Measurements from ENCODE around the gene ARHGDIB.

The ARHGDIB gene

DNA sequence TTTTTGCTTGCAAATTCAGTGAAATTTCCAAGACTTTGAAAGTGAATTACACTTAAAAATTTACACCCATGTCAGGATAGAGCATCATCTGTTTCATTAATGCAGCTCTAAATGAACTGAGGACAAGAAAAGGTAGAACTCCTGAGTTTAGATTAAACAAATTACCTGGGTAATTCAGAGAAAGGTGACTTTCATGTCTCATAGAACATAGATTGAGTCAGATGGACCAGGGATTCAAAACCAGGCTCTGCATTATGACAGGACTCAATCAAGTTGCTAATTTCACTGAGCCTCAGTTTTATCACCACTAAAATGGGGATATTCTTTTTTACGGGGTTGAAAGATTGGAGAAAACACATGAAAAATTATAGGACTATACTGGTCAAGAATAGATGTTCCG is 4.5 kb downstream of the ARHGDIB start:
- H3K36me3 ChIP-seq (ENCODE audit: insufficient read depth, low read length), result no peaks in the 10 kb centered on the region
- H3K4me3 ChIP-seq, result no peak overlapping the region
- no peak overlapping the region for H3K27ac ChIP-seq
- no peak overlapping the region for H3K9ac ChIP-seq (ENCODE audit: insufficient read length)
- no peaks in the 10 kb centered on the region for H3K9me3 ChIP-seq (ENCODE audit: low read depth, low read length)
- no peak for DNase-seq (ENCODE audit: low read depth, low spot score)
- TF ChIP-seq POLR2AphosphoS5 (IDR thresholded peaks at IDR 0.05; ENCODE audit: borderline replicate concordance, low read depth, low read length), result no peak
- no peak for TF ChIP-seq EZH2 (IDR thresholded peaks at IDR 0.05)
- no peak for TF ChIP-seq FOXP2 (optimal IDR thresholded peaks at IDR 0.05; ENCODE audit: control extremely low read depth, extremely low read length, insufficient read depth)

DNA sequence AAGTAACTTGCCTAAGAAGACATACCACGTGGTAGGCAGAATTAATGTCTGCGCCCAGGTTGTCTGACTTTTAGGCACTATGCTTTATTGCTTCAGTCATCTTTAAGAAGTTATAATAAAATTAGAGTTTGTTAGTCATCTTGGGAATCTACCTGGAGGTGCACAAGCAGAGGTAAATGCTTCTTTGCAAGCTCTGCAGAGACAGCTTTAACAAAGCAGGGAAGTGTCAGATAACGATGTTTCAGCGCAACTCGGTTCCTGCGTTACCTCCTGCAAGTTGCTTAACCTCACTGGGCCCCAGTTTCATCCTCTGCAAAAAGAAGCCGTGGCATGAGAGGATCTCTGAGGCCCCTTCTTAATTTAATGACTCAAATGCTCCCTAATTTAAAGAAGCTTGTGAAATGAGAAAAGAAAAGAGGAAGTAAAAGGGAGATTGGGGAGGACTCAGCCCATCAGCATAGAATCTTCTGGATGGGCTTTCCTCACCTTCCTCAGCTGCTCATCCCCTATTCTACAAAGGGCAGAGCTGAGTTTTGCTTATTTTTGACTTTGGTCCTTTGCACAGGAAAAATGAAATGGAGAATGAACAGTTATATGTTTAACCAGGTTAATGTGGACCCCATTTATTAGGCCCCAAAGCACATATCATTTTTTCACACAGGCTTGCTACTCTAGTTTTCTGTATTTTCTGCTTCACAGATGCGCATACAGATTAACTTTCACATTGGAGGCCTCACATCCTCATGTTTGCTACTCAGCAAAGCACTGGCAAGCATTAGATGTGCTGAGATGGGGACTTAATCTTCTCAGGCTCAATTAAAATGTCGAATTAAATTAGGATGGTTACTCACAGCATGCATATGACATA is 5.1 kb downstream of the ARHGDIB start:
- Histone ChIP-seq H3K9me3 (ENCODE audit: low read depth, low read length) (no peaks in the 10 kb centered on the region), H3K27ac (0 out of 2 replicates have a peak overlapping the region, but pooled peaks have one; percentile 11), H3K36me3 (ENCODE audit: insufficient read depth, low read length) (no peaks in the 10 kb centered on the region), H3K9ac (ENCODE audit: insufficient read length) (no peak overlapping the region), H3K4me3 (no peak overlapping the region)
- TF ChIP-seq POLR2AphosphoS5 (IDR thresholded peaks at IDR 0.05; ENCODE audit: borderline replicate concordance, low read depth, low read length) (no peak), EZH2 (IDR thresholded peaks at IDR 0.05) (no peak), FOXP2 (optimal IDR thresholded peaks at IDR 0.05; ENCODE audit: control extremely low read depth, extremely low read length, insufficient read depth) (no peak)
- no peak for DNase-seq (ENCODE audit: low read depth, low spot score)

DNA sequence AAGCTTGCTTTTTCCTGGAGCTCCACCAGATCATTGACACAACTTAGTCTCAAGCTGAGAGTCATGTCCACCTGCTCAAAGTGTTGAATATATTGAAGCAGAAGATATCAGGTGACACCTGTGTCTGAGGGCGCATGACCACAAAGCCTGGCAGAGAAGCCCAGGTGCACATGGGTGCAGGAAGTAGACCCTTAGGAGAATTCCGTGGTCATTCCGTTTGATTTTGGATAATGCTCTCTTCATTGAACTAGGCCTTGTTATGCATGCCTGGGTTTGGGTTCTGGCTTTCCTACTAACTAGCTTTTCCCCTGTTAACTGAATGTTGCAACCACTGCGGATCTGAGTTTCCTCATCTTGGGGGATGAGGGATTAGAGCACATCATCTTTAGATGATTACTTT is 7.1 kb downstream of the ARHGDIB start:
- peaks cover 12% of the 10 kb centered on the region for H3K36me3 ChIP-seq (ENCODE audit: insufficient read depth, low read length)
- TF ChIP-seq FOXP2 (optimal IDR thresholded peaks at IDR 0.05; ENCODE audit: control extremely low read depth, extremely low read length, insufficient read depth), result no peak
- no peak for TF ChIP-seq POLR2AphosphoS5 (IDR thresholded peaks at IDR 0.05; ENCODE audit: borderline replicate concordance, low read depth, low read length)
- TF ChIP-seq EZH2 (IDR thresholded peaks at IDR 0.05), result no peak
- DNase-seq (ENCODE audit: low read depth, low spot score), result no peak
- H3K9me3 ChIP-seq (ENCODE audit: low read depth, low read length), result no peaks in the 10 kb centered on the region
- H3K4me3 ChIP-seq, result no peak overlapping the region
- no peak overlapping the region for H3K9ac ChIP-seq (ENCODE audit: insufficient read length)
- no peak overlapping the region for H3K27ac ChIP-seq

DNA sequence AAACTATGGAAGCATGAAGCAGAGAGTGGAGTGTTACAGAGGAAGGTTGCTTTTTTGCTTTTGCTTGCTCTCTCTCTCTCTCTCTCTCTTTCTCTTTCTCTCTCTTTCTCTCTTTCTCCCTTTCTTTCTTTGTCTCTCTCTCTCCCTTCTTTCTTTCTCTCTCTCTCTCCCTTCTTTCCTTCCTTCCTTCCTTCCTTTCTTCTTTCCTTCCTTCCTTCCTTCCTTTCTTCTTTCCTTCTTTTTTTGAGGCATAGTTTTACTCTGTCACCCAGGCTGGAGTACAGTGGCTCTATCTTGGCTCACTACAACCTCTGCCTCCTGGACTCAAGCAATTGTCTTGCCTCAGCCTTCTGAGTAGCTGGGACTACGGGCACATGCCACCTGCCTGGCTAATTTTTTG is 7.6 kb downstream of the ARHGDIB start:
- Histone ChIP-seq H3K27ac (no peak overlapping the region), H3K9ac (ENCODE audit: insufficient read length) (no peak overlapping the region), H3K4me3 (no peak overlapping the region), H3K9me3 (ENCODE audit: low read depth, low read length) (no peaks in the 10 kb centered on the region), H3K36me3 (ENCODE audit: insufficient read depth, low read length) (peaks cover 16% of the 10 kb centered on the region)
- TF ChIP-seq POLR2AphosphoS5 (IDR thresholded peaks at IDR 0.05; ENCODE audit: borderline replicate concordance, low read depth, low read length) (no peak), FOXP2 (optimal IDR thresholded peaks at IDR 0.05; ENCODE audit: control extremely low read depth, extremely low read length, insufficient read depth) (no peak), EZH2 (IDR thresholded peaks at IDR 0.05) (no peak)
- DNase-seq (ENCODE audit: low read depth, low spot score), result no peak

DNA sequence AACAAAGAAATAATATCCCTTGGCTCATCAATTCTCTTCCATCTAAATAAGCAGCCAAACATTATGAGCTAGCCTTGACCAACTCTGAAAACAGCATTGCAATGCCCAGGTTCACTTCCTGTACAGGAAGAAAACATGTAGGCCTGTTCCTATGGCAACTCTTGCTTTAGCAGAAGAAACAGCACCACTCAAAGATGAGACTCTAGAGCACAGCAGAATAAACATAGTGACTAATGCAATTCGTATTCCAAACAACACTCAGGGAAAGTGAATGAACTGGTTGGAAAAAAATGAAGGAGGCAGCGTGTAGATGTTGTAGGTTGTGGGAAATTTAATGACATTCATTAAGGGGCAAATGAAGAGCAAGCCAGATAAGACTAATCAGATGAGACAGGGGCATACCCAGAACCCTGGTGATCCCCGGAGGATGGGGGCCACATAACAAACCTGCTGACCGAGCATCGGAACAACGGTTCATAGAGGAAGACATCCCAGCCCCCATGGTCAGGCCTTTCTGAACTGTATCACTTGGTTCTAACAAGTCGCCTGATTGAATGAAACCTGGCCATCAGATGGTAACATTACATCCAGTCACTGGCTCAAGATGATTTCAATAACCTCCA is 9.0 kb downstream of the ARHGDIB start:
- Histone ChIP-seq H3K36me3 (ENCODE audit: insufficient read depth, low read length) (peaks cover 24% of the 10 kb centered on the region), H3K27ac (no peak overlapping the region), H3K9me3 (ENCODE audit: low read depth, low read length) (no peaks in the 10 kb centered on the region), H3K9ac (ENCODE audit: insufficient read length) (no peak overlapping the region), H3K4me3 (no peak overlapping the region)
- TF ChIP-seq POLR2AphosphoS5 (IDR thresholded peaks at IDR 0.05; ENCODE audit: borderline replicate concordance, low read depth, low read length) (no peak), EZH2 (IDR thresholded peaks at IDR 0.05) (no peak), FOXP2 (optimal IDR thresholded peaks at IDR 0.05; ENCODE audit: control extremely low read depth, extremely low read length, insufficient read depth) (no peak)
- DNase-seq (ENCODE audit: low read depth, low spot score), result no peak

DNA sequence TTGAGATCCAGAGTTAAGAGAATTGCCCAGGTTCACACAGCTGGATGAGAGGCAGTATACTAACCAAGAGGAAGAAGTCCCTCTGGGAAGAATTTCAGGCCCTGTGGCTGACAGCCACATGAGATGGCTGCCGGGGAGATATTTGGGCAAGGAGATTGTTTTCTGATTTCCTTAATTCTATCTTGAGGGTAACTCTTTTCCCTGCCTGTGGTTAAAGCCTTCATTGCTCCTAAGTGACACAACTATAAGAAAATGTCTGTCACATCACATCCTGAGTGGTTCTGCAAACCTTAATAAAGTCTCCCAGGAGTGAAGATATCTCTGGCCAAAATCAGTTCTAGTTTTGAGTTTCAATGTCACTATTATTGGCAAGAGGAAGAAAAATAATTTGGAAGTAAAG is 9.6 kb downstream of the ARHGDIB start:
- no peak for DNase-seq (ENCODE audit: low read depth, low spot score)
- no peak overlapping the region for H3K4me3 ChIP-seq
- H3K36me3 ChIP-seq (ENCODE audit: insufficient read depth, low read length), result peaks cover 29% of the 10 kb centered on the region
- no peaks in the 10 kb centered on the region for H3K9me3 ChIP-seq (ENCODE audit: low read depth, low read length)
- TF ChIP-seq POLR2AphosphoS5 (IDR thresholded peaks at IDR 0.05; ENCODE audit: borderline replicate concordance, low read depth, low read length) (no peak), EZH2 (IDR thresholded peaks at IDR 0.05) (no peak), FOXP2 (optimal IDR thresholded peaks at IDR 0.05; ENCODE audit: control extremely low read depth, extremely low read length, insufficient read depth) (no peak)
- H3K9ac ChIP-seq (ENCODE audit: insufficient read length), result no peak overlapping the region
- H3K27ac ChIP-seq, result 0 out of 2 replicates have a peak overlapping the region, but pooled peaks have one; percentile 38

DNA sequence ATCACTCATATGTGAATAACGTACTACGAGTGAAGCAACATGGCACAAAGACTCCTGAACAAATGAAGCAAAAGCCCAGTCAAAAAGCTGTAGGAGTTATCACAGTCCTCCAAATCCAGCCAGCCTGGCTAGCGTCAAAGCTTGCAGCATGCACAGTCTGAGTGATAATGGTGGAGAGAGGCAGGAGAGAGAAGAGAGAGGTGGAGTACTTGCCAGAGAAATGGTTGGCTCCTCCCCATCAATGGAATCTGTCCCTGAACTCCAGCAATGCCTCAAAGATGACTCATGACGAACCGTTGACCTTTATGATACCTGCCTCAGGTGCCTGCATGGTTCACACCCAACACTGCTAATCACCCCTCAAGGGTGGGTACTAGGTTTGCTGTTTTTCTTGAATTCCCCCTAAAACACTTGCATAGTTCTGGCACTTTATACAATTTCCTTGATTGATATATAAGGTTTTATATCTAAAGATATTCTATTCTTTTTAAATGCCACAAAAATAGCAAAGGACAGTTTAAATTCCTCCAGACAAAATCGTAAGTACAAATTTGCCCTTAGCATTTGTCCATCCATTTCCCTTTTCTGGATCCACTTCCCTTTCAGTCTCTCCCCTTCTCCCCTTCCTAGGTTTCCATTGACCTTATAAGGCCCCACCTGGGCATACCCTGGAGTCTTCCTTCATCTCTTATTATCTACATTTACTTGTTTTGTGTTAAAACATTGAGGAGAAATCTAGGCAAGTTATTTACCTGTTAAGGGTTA is 10.2 kb downstream of the ARHGDIB start:
- Histone ChIP-seq H3K4me3 (no peak overlapping the region), H3K36me3 (ENCODE audit: insufficient read depth, low read length) (peaks cover 36% of the 10 kb centered on the region), H3K9me3 (ENCODE audit: low read depth, low read length) (no peaks in the 10 kb centered on the region), H3K27ac (0 out of 2 replicates have a peak overlapping the region, but pooled peaks have one; percentile 38), H3K9ac (ENCODE audit: insufficient read length) (no peak overlapping the region)
- no peak for TF ChIP-seq POLR2AphosphoS5 (IDR thresholded peaks at IDR 0.05; ENCODE audit: borderline replicate concordance, low read depth, low read length)
- no peak for TF ChIP-seq FOXP2 (optimal IDR thresholded peaks at IDR 0.05; ENCODE audit: control extremely low read depth, extremely low read length, insufficient read depth)
- no peak for TF ChIP-seq EZH2 (IDR thresholded peaks at IDR 0.05)
- no peak for DNase-seq (ENCODE audit: low read depth, low spot score)

DNA sequence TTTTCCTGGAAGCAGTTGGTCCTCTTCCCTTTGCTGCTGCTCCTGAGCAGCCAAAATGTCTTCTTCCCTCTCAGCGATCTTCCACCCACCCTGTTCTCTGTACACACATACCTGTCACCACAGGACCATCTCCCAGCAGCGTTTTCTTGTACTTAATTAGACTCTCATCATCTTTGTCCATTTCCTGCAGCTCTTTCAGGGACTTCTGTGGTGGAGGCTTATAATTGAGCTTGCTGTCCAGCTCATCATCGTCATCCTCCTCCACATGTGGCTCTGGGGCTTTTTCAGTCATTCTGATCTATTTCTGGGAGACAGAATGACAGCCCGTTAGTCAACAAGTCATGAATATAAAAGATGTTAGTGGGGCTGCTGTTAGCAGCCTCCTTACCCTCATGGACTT is 11.0 kb downstream of the ARHGDIB start:
- Histone ChIP-seq H3K27ac (no peak overlapping the region), H3K9ac (ENCODE audit: insufficient read length) (no peak overlapping the region), H3K4me3 (no peak overlapping the region), H3K9me3 (ENCODE audit: low read depth, low read length) (no peaks in the 10 kb centered on the region), H3K36me3 (ENCODE audit: insufficient read depth, low read length) (peaks cover 40% of the 10 kb centered on the region)
- TF ChIP-seq EZH2 (IDR thresholded peaks at IDR 0.05) (no peak), POLR2AphosphoS5 (IDR thresholded peaks at IDR 0.05; ENCODE audit: borderline replicate concordance, low read depth, low read length) (no peak), FOXP2 (optimal IDR thresholded peaks at IDR 0.05; ENCODE audit: control extremely low read depth, extremely low read length, insufficient read depth) (no peak)
- DNase-seq (ENCODE audit: low read depth, low spot score), result no peak
